IMR-90 (cell line): ENCODE results near the gene COX14. TPM values are rescaled to one million over a fixed set of nuclear protein-coding genes. Genes with fewer than 3 reads are reported as not detected.

Experiments used
- ATAC-seq: fragments of 200-7000 bp; cut with Tn5 transposase; 2 replicates; pipeline ENCODE4 v1.9.1; 2020; ENCODE audit warnings: low read depth, mild to moderate bottlenecking, moderate library complexity
- BruUV-seq: library from RNA; stranded (reverse); fragments of 400-500 nt; replicated peaks from 2 replicates; lab custom pipeline; 2021; lab: Mats Ljungman, UMichigan
- CTCF ChIA-PET: fragments of 300-600 bp; formaldehyde crosslinking; extraction: SDS; loops from one replicate; lab custom pipeline; 2021; ENCODE audit warnings: antibody characterized with exemption; lab: Yijun Ruan, JAX
- POLR2A ChIA-PET: fragments of 300-600 bp; sonication (Branson Sonifier 250); formaldehyde crosslinking; loops from one replicate; lab custom pipeline; 2022; ENCODE audit warnings: antibody characterized with exemption; ENCODE audit not compliant: unreplicated experiment; lab: Charles Lee
- DNase-seq: peaks from one replicate; pipeline ENCODE4 v3.0.0; 2013
- H2AFZ ChIP-seq: replicated peaks from 2 replicates; pipeline ENCODE3; 2013; ENCODE audit warnings: low read length, mild to moderate bottlenecking; ENCODE audit not compliant: poor library complexity
- H2AK5ac ChIP-seq: 2 replicates; pipeline ENCODE4 v1.6.1; 2013; ENCODE audit warnings: low read depth, low read length, inconsistent platforms
- H2AK9ac ChIP-seq: replicated peaks from 2 replicates; pipeline ENCODE3; 2013; ENCODE audit warnings: mild to moderate bottlenecking, low read depth, low read length, moderate library complexity; ENCODE audit not compliant: poor library complexity
- H2BK120ac ChIP-seq: 2 replicates; pipeline ENCODE4 v1.6.1; 2013; ENCODE audit warnings: low read depth, low read length, inconsistent platforms
- H2BK15ac ChIP-seq: 3 replicates; pipeline ENCODE4 v1.6.1; 2013; ENCODE audit warnings: low read depth, low read length, inconsistent platforms
- H2BK20ac ChIP-seq: 2 replicates; pipeline ENCODE4 v1.6.1; 2013; ENCODE audit warnings: low read depth, mild to moderate bottlenecking, inconsistent platforms, low read length, moderate library complexity
- H2BK5ac ChIP-seq: 2 replicates; pipeline ENCODE4 v1.6.1; 2013; ENCODE audit warnings: mild to moderate bottlenecking, low read depth, low read length, inconsistent platforms; ENCODE audit not compliant: poor library complexity, severe bottlenecking
- H3K14ac ChIP-seq: replicated peaks from 2 replicates; pipeline ENCODE4 v1.6.1; 2013; ENCODE audit warnings: low read depth, low read length, inconsistent platforms
- H3K18ac ChIP-seq: 2 replicates; pipeline ENCODE4 v1.6.1; 2013; ENCODE audit warnings: low read depth, low read length, control low read depth
- H3K23ac ChIP-seq: 2 replicates; pipeline ENCODE4 v1.6.1; 2013; ENCODE audit warnings: low read depth, low read length, inconsistent platforms
- H3K27ac ChIP-seq: 2 replicates; pipeline ENCODE4 v1.5.1; 2013; ENCODE audit warnings: mild to moderate bottlenecking, control low read depth, low read length; ENCODE audit not compliant: insufficient read depth
- H3K27me3 ChIP-seq: 2 replicates; pipeline ENCODE4 v1.6.1; 2013; ENCODE audit warnings: low read length; ENCODE audit not compliant: control insufficient read depth, insufficient read depth
- H3K36me3 ChIP-seq: 2 replicates; pipeline ENCODE4 v1.6.1; 2013; ENCODE audit warnings: low read length, mixed read lengths; ENCODE audit not compliant: control insufficient read depth, insufficient read depth
- H3K4ac ChIP-seq: 2 replicates; pipeline ENCODE4 v1.6.1; 2013; ENCODE audit warnings: low read depth, low read length, inconsistent platforms
- H3K4me1 ChIP-seq: 2 replicates; pipeline ENCODE4 v1.6.1; 2013; ENCODE audit warnings: low read length, mixed read lengths; ENCODE audit not compliant: control insufficient read depth, insufficient read depth
- H3K4me2 ChIP-seq: 2 replicates; pipeline ENCODE4 v1.6.1; 2013; ENCODE audit warnings: low read depth, mild to moderate bottlenecking, control low read depth, low read length, moderate library complexity
- H3K4me3 ChIP-seq: 2 replicates; pipeline ENCODE4 v1.5.1; 2013; ENCODE audit warnings: low read depth, mild to moderate bottlenecking, control low read depth, low read length, moderate library complexity; ENCODE audit not compliant: insufficient read depth
- H3K56ac ChIP-seq: 2 replicates; pipeline ENCODE4 v1.6.1; 2013; ENCODE audit warnings: low read length, inconsistent platforms; ENCODE audit not compliant: insufficient read depth; ENCODE audit errors: extremely low read depth
- H3K79me1 ChIP-seq, 2 experiments: 2 replicates each; pipeline ENCODE4 v1.6.1; 2013; ENCODE audit warnings: low read length in 2 of 2, inconsistent platforms in 1 of 2, low read depth in 1 of 2
- H3K9ac ChIP-seq: 2 replicates; pipeline ENCODE4 v1.6.1; 2013; ENCODE audit warnings: low read depth, low read length, control low read depth
- H3K9me1 ChIP-seq: 2 replicates; pipeline ENCODE4 v1.6.1; 2013; ENCODE audit warnings: low read length, inconsistent platforms; ENCODE audit not compliant: insufficient read depth
- H3K9me3 ChIP-seq: 2 replicates; pipeline ENCODE4 v1.6.1; 2013; ENCODE audit warnings: low read length; ENCODE audit not compliant: control insufficient read depth, insufficient read depth
- H4K20me1 ChIP-seq: 2 replicates; pipeline ENCODE4 v1.6.1; 2013; ENCODE audit warnings: low read length, inconsistent platforms; ENCODE audit not compliant: insufficient read depth
- H4K5ac ChIP-seq: 2 replicates; pipeline ENCODE4 v1.6.1; 2013; ENCODE audit warnings: mild to moderate bottlenecking, low read depth, low read length, control low read depth
- H4K8ac ChIP-seq, 2 experiments: 2 replicates each; pipeline ENCODE4 v1.6.1; 2013; ENCODE audit warnings: low read depth in 2 of 2, low read length in 2 of 2, control low read depth in 1 of 2, inconsistent platforms in 1 of 2
- H4K91ac ChIP-seq: 2 replicates; pipeline ENCODE4 v1.6.1; 2013; ENCODE audit warnings: low read depth, low read length, inconsistent platforms; ENCODE audit not compliant: insufficient read depth
- BHLHE40 ChIP-seq: fragments of 150-350 bp; IDR thresholded peaks from 2 replicates; pipeline ENCODE4 v1.6.1; 2016; ENCODE audit warnings: mild to moderate bottlenecking, low read depth, low read length
- CEBPB ChIP-seq: IDR thresholded peaks from 2 replicates; pipeline ENCODE4 v1.6.1; 2012; ENCODE audit warnings: low read depth, low read length, improper control_type of control experiment
- CHD1 ChIP-seq: IDR thresholded peaks from 2 replicates; pipeline ENCODE4 v1.6.1; 2012; ENCODE audit warnings: low read depth, low read length, improper control_type of control experiment
- CTCF ChIP-seq: conservative IDR thresholded peaks from 2 replicates; pipeline ENCODE4 v1.5.1; 2012; ENCODE audit warnings: mild to moderate bottlenecking, low read depth, low read length, improper control_type of control experiment
- ELK1 ChIP-seq: fragments of 150-350 bp; IDR thresholded peaks from 2 replicates; pipeline ENCODE4 v1.6.1; 2016; ENCODE audit warnings: low read depth, mild to moderate bottlenecking, low read length, moderate library complexity, borderline replicate concordance
- FOS ChIP-seq: fragments of 150-350 bp; IDR thresholded peaks from 2 replicates; pipeline ENCODE4 v1.6.1; 2016; ENCODE audit warnings: low read depth, low read length
- MAFK ChIP-seq: IDR thresholded peaks from 2 replicates; pipeline ENCODE4 v1.6.1; 2012; ENCODE audit warnings: low read depth, low read length, improper control_type of control experiment
- MAZ ChIP-seq: IDR thresholded peaks from 2 replicates; pipeline ENCODE4 v1.6.1; 2012; ENCODE audit warnings: low read depth, mild to moderate bottlenecking, low read length, improper control_type of control experiment, moderate library complexity, borderline replicate concordance
- MXI1 ChIP-seq: IDR thresholded peaks from 2 replicates; pipeline ENCODE4 v1.6.1; 2012; ENCODE audit warnings: low read depth, mild to moderate bottlenecking, low read length, moderate library complexity, borderline replicate concordance
- NFE2L2 ChIP-seq: fragments of 150-350 bp; IDR thresholded peaks from 2 replicates; pipeline ENCODE4 v1.6.1; 2016; ENCODE audit warnings: low read depth, mild to moderate bottlenecking, low read length
- POLR2A ChIP-seq: IDR thresholded peaks from 2 replicates; pipeline ENCODE4 v1.6.1; 2012; ENCODE audit warnings: mild to moderate bottlenecking, low read depth, low read length
- RAD21 ChIP-seq: IDR thresholded peaks from 2 replicates; pipeline ENCODE4 v1.6.1; 2012; ENCODE audit warnings: low read length, improper control_type of control experiment
- RCOR1 ChIP-seq: IDR thresholded peaks from 2 replicates; pipeline ENCODE4 v1.6.1; 2012; ENCODE audit warnings: mild to moderate bottlenecking, low read length, improper control_type of control experiment; ENCODE audit not compliant: insufficient replicate concordance
- RFX5 ChIP-seq: IDR thresholded peaks from 2 replicates; pipeline ENCODE4 v1.8.0; 2012; ENCODE audit warnings: low read depth, mild to moderate bottlenecking, low read length, moderate library complexity
- SMC3 ChIP-seq: fragments of 150-350 bp; IDR thresholded peaks from 2 replicates; pipeline ENCODE4 v1.6.1; 2016; ENCODE audit warnings: low read depth, mild to moderate bottlenecking, antibody characterized with exemption, low read length, moderate library complexity
- USF2 ChIP-seq: fragments of 150-350 bp; IDR thresholded peaks from 2 replicates; pipeline ENCODE4 v1.6.1; 2017; ENCODE audit warnings: mild to moderate bottlenecking, antibody characterized with exemption, low read length, low read depth
- WGBS, 2 experiments: methylation state at CpG; one replicate each; pipeline versions ENCODE4 v1.1.5 to v1.1.7; 2013; ENCODE audit warnings: missing lambda C conversion rate in 2 of 2; ENCODE audit not compliant: insufficient read length in 1 of 2; ENCODE audit errors: extremely low coverage in 2 of 2; 5-methylcytosine and 5-hydroxymethylcytosine counted together
- dilution Hi-C: fragments of 300-500 bp; cut with HindIII; formaldehyde crosslinking; loops from one replicate; pipeline ENCODE4 v1.14.3; 2018; ENCODE audit warnings: low sequenced_read_pairs; ENCODE audit not compliant: unreplicated experiment
- in situ Hi-C: fragments of 300-500 bp; cut with MboI; formaldehyde crosslinking; loops from 3 replicates; pipeline ENCODE4 v1.14.3; 2019; ENCODE audit warnings: low sequenced_read_pairs, inconsistent platforms, mixed read lengths
- intact Hi-C: fragments of 100-400 bp; cut with micrococcal nuclease; formaldehyde crosslinking; loops from 2 replicates; pipeline ENCODE4 v1.10.0; 2022
- polyA plus RNA-seq, 3 experiments: library from polyadenylated mRNA; depleted of rRNA; stranded (reverse); fragments of >200 nt; gene quantifications; 2 replicates each; pipeline ENCODE4 v1.2.3, GENCODE V29; 2012; ENCODE audit warnings: low replicate concordance in 1 of 3
- total RNA-seq: library from RNA; depleted of rRNA; stranded (reverse); fragments of >200 nt; gene quantifications from 2 replicates; pipeline ENCODE4 v1.2.3, GENCODE V29; 2012

COX14 gene
- total and polyA plus RNA-seq, 2 of the 4 experiments (the other 2 are of a cell fraction): 30.8 to 81.8 TPM

GRCh38 chr12:50120953-50121352 lies 8.9 kb downstream of the COX14 start:
- ChIA-PET POLR2A (no interaction called here), CTCF (no interaction called here)
- H4K91ac ChIP-seq: no peak overlapping the region
- DNase-seq (no peak), ATAC-seq (no peak)
- H3K4me3 ChIP-seq: no peak overlapping the region
- dilution Hi-C loops: no loop called here
- H3K9me1 ChIP-seq: peaks cover 9% of the 10 kb centered on the region; the same call in 1 of the 2 replicates
- intact Hi-C loops: no loop called here
- no peak overlapping the region for H3K9ac ChIP-seq
- in situ Hi-C loops: no loop called here
- H3K4me1 ChIP-seq: no peaks in the 10 kb centered on the region
- H2BK15ac ChIP-seq: no peak overlapping the region
- H3K18ac ChIP-seq: no peak overlapping the region
- no peak overlapping the region for H2AK5ac ChIP-seq
- H4K8ac ChIP-seq: no peak overlapping the region
- H2BK5ac ChIP-seq: no peak overlapping the region
- no peak overlapping the region for H2BK20ac ChIP-seq
- WGBS, 2 experiments: 90% methylated on average over 2 of the region's 3 CpGs; no CpG with 5 or more reads in 1 of the 2 experiments
- H3K4me2 ChIP-seq: no peak overlapping the region
- no TSS peak for BruUV-seq
- no peak overlapping the region for H3K56ac ChIP-seq
- no peak overlapping the region for H3K27ac ChIP-seq
- TF ChIP-seq MXI1 (no peak), NFE2L2 (no peak), MAFK (no peak), USF2 (no peak), POLR2A (no peak), SMC3 (no peak), BHLHE40 (no peak), ELK1 (no peak), RFX5 (no peak), CTCF (no peak), RCOR1 (no peak), MAZ (no peak), FOS (no peak), CEBPB (no peak), CHD1 (no peak), RAD21 (no peak)
- H3K9me3 ChIP-seq: no peaks in the 10 kb centered on the region
- no peak overlapping the region for H2BK120ac ChIP-seq
- H3K36me3 ChIP-seq: peaks cover 26% of the 10 kb centered on the region
- H2AFZ ChIP-seq: no peak overlapping the region
- no peak overlapping the region for H3K4ac ChIP-seq
- no peaks in the 10 kb centered on the region for H3K27me3 ChIP-seq
- no peak overlapping the region for H3K14ac ChIP-seq
- no peak overlapping the region for H4K5ac ChIP-seq
- H4K20me1 ChIP-seq: no peaks in the 10 kb centered on the region; the same call in 1 of the 2 replicates
- no peak overlapping the region for H3K23ac ChIP-seq
- peaks cover 25 to 67% of the 10 kb centered on the region in 2 experiments for H3K79me1 ChIP-seq
- H2AK9ac ChIP-seq: peak overlapping the region; percentile 29
